ENCODE measurements around the gene LRRC18.

The LRRC18 gene

DNA sequence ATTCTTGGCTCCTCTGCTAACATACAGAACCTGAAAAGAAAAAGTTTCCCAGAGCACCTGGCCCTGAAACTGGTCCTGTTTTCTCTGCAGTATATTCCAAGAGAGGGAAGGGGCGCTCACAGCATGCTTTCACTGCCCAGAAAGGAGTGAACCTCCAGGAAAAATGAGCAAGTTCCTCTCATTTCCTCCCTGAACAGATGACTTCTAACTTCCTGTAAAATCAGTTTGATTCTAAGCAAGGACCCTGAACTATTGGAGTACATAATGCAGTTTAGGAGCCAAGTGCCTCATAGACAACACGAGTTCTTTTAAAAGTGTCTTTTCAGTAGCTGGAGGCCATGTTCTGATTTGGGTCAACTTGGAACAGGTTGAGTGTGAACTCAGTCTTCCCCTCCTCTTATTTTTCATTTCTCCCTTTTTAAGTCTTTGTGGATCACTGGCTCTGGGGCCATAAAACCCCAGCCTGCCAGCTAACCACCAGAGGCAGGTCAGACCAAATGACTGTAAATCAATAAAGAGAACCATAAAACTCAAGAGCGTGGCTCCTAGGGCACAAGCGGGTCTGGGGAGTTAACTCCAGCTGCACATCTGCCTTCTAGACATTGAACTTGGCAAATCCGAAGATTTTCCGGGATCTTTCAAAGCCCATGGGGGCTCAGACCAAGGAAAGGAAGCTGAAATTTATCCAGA, 5.9 kb upstream of the LRRC18 start:
- no peak for DNase-seq

GRCh38 chr10:48944171-48944570, 4.5 kb upstream of the LRRC18 start:
- DNase-seq, result no peak

DNA sequence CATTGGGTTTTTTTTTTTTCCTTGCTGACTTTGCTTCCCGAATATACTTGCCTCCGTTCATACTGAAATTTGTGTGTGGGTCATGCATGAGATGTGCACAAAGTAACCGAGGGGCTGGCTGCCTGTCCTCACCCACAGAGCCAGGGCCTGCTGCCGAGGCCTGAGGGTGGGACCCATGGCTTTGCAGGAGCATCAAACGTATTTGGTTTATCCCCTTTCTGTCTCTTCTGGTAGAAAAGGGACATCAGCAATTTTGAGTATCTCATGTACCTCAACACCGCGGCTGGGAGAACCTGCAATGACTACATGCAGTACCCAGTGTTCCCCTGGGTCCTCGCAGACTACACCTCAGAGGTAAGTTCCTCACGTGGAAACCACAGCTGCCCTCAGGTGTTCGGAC, 3.5 kb upstream of the LRRC18 start:
- DNase-seq, result no peak

GRCh38 chr10:48941427-48942075, 1.9 kb upstream of the LRRC18 start:
- DNase-seq, result no peak

DNA sequence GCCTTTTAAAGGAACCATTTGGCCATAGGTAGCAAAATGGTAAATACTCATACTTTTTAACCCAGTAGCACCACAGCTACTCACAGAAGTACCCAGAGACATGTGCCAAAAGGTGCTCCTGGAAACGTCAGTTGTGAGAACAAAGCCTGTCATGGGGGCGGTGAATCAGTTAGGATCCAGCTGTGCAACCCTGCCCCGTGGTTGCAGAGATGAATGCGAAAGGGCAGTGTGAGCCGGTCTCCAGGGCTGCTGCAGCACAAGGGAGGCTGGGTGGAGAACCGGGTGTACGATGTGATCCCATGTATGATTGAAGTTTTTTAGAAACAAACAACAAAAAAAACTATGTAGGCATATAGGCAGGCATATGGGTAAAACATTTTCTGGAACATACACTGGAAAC, 1.3 kb upstream of the LRRC18 start:
- DNase-seq, result no peak

GRCh38 chr10:48940372-48940771, 732 bp upstream of the LRRC18 start:
- DNase-seq, result no peak

GRCh38 chr10:48938990-48939536, 577 bp downstream of the LRRC18 start:
- DNase-seq, result no peak

DNA sequence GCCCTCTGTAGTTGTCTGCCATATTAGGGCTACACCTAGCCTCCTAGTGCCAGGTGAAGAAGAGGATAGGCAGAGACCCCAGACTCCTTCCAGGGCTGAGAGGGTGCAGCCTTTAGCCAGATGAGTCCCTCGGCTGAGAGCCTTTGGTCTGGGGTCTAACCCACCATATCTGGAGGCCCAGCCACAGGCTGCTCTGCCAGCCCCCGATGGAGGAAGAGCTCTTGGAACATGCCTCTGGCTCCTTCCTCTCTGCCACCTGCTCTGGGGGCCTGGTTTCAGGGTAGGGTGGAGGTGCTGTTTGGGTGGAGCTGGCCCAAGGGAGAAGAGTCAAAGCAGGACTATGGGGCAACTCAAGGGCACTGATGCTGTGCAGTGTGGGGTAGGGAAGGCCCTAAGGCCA, 1.4 kb downstream of the LRRC18 start:
- no peak for DNase-seq

DNA sequence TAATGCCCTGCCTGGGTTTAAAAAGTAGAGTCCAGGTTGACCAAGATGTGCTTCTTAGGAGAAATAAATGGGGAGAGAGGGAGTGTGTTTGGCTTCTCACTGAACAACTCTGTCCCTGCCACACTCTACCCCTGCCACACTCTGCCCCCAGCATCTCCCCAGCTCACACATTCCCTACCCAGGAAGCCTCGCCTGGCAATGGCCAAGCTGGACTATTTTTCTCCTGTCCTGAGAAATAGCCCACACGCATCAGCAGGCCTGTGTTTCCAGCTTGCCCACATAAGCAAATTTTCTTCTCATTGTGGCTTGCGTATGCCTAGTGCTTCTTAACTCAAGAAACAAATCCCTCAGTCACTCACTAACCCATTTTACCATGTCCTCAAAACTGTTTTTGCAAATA, 1.8 kb downstream of the LRRC18 start:
- DNase-seq, result no peak

GRCh38 chr10:48935577-48935976, 4.1 kb downstream of the LRRC18 start:
- no peak for DNase-seq

GRCh38 chr10:48934672-48935501, 4.8 kb downstream of the LRRC18 start:
- no peak for DNase-seq

- DNase-seq, result no peak
Measured at GRCh38 chr10:48932831-48933664, 6.6 kb downstream of the LRRC18 start.

- no peak for DNase-seq
Measured at GRCh38 chr10:48931188-48931587, 8.5 kb downstream of the LRRC18 start.

- no peak for DNase-seq
Measured at GRCh38 chr10:48929413-48929990, 10.1 kb downstream of the LRRC18 start.

DNA sequence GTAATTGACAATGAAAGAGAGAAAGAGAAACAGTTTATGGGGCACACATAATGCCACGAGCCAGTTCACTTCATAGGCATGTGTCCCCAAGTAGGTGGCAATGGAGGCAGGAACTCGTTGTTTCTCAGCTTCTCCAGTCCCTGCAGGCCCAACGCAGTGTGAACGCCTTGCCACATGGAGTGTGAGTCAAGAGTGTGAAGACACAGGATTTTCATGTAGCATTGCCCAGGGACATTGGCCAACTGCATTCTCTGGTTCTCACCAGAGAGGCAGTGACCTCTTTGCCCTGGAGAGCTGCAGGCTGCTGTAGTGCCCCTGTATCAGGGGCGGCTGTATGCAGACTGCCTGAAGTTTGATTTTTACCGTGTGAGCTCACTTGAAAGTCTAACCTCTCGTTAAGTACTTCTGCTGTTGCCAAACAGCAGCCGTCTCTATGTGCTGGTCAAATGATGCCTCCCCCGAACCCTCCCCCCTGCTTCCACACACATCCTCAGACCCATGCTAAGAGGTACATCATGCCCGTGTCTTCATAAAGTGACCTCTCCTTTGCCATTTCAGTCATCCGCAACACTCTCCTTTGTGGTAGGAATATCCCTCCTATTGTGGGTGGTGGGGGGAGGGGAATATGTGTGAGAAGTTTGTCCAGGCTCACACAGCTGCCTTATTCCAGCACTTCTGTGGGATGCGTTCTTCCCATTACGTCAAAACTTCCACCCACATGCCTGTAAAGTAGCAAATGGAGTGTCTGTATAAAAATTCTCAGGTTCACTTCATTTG, 12.7 kb downstream of the LRRC18 start:
- DNase-seq, result no peak

DNA sequence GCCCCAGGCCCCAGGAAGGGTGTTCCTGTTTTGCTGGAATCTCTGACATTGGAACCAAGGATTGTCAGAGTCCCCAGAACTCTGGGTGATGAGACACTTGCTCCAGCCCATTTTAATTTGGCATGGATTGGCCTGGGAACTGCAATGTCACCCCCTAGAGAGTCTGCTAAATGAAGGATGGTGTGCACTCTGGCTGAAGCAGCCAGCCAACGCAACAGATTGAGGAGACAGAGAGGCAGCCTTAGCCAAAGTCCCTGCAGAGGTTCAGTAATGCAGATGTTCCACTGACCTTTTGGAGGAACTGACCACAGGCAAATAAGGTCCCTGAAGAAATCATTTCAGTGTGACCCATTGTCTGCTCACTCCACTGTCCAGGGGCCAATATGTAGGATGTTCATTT, 13.4 kb downstream of the LRRC18 start:
- no peak for DNase-seq

- no peak for DNase-seq
Measured at GRCh38 chr10:48924988-48925387, 14.7 kb downstream of the LRRC18 start.

GRCh38 chr10:48923748-48924147, 15.9 kb downstream of the LRRC18 start:
- DNase-seq, result no peak

- DNase-seq, result no peak
Measured at GRCh38 chr10:48913674-48914073, 26.0 kb downstream of the LRRC18 start.

GRCh38 chr10:48910548-48910947, 29.1 kb downstream of the LRRC18 start:
- DNase-seq, result no peak

- DNase-seq, result no peak
Measured at GRCh38 chr10:48907730-48908129, 31.9 kb downstream of the LRRC18 start.

DNA sequence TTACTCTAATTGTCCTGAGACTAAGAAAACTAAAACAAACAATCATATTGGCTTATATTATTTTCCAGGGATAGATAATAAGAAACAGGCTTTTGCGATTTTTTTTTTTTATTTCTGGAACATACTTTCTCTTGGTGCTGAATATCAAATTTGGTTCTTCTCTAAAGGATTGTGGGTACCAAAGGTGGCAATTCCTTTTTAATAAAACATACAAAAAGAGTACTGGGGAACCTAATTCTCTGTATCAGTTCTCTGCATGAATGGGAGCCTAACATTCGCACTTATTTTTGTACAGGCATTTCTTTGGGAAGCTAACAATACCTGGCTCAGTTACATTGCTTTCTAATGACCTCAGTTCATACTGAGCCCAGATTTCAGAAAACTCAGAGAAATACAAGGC, 32.8 kb downstream of the LRRC18 start:
- DNase-seq, result no peak

All from activated naive CD4-positive, alpha-beta T cell (primary cell).